ENCODE data around the gene ATP1B4.

DNA sequence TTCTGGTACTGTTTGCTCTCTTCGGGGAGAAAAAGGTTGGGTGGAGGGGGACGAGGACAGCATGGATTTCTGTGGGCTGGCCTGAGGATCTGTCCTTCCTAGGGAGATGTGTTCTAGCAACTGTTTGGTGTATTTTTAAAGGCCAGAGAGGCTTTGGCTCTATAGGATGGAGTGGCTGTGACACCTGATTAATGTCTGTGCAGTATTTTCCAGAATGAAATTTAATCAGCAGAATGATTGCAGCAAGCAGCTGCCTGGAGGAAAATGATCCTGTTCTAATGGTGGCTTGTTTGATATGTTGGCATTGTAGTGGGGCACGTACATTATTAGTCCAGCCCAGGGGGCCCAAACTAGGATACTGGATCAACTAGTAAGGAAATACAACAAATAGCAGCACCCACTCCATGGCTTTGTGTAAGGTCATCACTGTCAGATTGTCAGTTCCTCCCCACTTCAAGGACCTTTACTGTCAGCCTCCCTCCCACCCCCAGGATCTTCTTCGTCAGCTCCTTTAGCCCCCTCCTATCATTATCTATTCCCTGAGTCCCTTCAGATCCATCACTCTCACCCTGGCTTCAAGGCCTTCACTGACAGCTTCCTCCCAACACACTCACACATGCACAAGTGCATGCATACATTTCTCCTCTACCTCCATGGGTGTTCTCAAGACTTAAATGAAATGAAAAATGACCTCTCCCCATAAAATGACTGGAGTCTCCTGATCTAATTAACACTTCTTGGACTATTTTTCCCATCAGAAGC, 40.2 kb upstream of the ATP1B4 start:
- TF ChIP-seq, protein P1, sequence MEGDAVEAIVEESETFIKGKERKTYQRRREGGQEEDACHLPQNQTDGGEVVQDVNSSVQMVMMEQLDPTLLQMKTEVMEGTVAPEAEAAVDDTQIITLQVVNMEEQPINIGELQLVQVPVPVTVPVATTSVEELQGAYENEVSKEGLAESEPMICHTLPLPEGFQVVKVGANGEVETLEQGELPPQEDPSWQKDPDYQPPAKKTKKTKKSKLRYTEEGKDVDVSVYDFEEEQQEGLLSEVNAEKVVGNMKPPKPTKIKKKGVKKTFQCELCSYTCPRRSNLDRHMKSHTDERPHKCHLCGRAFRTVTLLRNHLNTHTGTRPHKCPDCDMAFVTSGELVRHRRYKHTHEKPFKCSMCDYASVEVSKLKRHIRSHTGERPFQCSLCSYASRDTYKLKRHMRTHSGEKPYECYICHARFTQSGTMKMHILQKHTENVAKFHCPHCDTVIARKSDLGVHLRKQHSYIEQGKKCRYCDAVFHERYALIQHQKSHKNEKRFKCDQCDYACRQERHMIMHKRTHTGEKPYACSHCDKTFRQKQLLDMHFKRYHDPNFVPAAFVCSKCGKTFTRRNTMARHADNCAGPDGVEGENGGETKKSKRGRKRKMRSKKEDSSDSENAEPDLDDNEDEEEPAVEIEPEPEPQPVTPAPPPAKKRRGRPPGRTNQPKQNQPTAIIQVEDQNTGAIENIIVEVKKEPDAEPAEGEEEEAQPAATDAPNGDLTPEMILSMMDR (conservative IDR thresholded peaks at IDR 0.05; ENCODE audit: low read length): no peak
- no peak for TF ChIP-seq EZH2phosphoT487 (IDR thresholded peaks at IDR 0.05; ENCODE audit: borderline replicate concordance)
